Occipital lobe (tissue), 2 donors: ENCODE data around the gene PROZ. TPM values are rescaled to one million over a fixed set of nuclear protein-coding genes. Genes with fewer than 3 reads are reported as not detected.

Experiments
- DNase-seq: peaks from one replicate; lab custom pipeline; 2025; lab: John Stamatoyannopoulos, UW
- total RNA-seq: library from RNA; depleted of rRNA; stranded (reverse); fragments of >200 nt; gene quantifications from one replicate; pipeline ENCODE4 v1.2.3, GENCODE V29; 2014

Gene PROZ
- total RNA-seq, 1 donor from 2014 or later: not detected

DNA sequence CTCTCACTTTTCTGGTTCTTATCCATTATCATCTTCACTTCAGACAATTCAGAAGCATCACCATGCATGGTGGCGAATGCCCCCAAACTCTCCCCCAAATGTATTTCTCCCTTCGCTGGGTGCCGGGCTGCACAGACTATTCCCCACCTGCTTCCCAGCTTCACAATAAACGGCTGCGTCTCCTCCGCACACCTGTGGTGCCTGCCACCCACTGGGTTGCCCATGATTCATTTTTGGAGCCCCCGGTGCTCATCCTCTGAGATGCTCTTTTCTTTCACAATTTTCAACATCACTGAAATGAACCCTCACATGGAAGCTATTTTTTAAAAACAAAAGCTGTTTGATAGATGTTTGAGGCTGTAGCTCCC is 38.6 kb upstream of the PROZ start:
- DNase-seq: no peak

DNA sequence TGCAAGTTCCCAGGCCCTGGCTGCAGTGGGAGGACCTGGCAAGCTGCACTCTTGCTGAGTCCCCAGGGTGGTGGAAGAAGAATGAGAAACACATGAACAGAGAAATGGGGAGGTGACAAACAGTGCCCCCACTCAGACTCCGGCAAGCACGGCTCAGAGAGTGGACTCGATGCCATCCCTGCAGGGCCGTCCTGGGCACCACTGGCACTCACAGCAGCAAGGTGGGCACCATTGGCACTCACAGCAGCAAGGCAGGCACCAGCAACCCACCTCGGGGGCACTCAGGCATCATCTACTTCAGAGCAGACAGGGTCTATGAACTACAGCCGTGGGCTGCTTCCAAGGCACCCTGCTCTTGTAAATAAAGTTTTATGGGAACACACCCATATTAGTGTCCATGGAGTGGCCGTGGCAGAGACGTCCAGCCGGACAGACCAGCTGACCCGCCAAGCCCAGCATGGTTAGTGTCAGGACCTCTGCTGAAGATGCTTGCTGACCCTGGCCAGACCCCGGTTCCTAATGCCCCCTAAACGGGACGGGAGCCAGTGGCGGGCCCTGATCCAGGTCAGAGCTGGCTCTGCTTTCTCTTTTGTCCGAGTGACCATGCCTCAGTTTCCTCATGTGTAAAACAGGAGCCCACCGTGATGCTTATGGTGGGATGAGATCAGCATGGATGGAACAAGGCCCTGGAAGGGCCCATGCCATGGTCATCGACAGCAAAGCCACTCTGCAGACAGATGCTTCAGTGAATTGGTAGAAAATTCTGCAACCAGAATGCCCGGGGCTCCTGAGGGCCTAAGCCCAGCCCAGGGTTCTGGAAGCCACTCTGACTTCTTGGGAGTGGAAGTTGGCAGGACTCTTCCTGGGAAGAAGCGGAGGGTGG is 37.9 kb upstream of the PROZ start:
- DNase-seq: no peak

- no peak for DNase-seq
Observed at GRCh38 chr13:113121183-113121927, 37.1 kb upstream of the PROZ start.

DNA sequence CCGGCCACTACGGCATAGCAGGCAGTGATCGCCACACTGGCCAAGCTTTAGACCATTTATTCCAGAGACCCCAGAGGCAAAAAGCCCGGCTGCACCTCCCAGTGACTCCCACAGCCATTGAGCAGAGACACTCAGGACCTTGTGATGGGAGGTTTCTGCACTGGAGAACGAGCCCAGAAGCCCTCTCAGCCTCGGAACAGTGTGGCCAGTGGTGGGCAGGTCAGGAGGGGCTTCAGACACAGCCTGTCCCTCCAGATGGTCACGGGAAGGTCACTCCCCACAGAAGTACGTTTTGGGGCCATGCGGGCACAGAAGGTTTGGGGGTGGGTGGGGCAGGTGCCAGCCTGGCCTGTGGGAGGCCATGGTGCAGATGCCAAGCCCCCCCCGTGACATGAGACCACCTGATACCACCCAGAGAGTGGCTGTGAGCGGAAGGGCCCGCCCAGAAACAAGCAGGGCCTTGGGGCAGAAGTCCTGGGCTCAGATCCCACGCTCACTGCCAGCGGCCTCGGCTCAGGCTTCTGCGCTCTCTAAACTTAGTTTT is 36.4 kb upstream of the PROZ start:
- no peak for DNase-seq

- no peak for DNase-seq
Observed at GRCh38 chr13:113122550-113123225, 35.8 kb upstream of the PROZ start, which contains the start of gene F10. Gene F10 (plus strand): TSS chr13:113122799. CDS start chr13:113122856, 57 bp downstream.

DNA sequence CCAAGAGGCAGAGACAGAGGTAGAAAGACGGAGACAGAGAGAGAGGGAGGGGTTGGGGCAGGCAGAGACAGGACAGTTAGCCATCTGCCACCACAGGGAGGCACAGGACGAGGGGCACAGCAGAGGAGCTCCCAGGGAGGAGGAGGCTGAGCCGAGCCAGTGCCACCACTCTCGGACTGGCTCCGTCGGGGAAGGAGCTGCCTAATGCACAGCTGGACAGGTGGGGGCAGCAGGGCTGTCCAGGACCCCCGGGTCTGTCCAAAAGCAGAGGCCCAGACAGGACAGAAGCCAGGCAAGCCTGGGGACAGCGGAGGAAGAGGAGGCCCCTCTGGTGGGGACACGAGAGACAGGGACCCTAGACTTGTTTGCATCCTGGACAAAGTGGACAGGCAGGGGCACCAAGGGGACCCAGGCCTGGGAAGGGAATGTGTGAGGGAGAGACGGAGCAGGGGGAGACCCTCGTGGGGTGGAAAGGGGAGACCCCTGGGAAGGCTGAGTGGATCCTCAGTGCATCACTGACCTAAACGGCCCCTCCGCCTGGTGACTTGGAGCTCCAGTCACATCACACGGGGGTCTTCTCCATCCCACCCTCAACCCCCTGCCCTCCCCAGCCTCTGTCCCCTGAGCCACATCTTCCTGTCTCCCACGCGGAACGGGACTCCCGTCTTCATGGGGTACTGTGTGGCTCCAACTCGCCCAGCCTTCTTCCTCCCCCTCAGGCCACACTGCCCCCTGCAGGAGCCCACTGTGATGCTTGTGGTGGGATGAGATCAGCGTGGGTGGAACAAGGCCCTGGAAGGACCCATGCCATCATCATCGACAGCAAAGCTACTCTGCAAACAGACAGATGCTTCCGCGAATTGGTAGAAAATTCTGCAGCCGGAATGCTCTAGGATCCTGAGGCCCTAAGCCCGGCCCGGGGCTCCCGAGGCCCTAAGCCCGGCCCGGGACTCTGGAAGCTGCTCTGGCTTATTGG is 34.9 kb upstream of the PROZ start:
- no peak for DNase-seq

DNA sequence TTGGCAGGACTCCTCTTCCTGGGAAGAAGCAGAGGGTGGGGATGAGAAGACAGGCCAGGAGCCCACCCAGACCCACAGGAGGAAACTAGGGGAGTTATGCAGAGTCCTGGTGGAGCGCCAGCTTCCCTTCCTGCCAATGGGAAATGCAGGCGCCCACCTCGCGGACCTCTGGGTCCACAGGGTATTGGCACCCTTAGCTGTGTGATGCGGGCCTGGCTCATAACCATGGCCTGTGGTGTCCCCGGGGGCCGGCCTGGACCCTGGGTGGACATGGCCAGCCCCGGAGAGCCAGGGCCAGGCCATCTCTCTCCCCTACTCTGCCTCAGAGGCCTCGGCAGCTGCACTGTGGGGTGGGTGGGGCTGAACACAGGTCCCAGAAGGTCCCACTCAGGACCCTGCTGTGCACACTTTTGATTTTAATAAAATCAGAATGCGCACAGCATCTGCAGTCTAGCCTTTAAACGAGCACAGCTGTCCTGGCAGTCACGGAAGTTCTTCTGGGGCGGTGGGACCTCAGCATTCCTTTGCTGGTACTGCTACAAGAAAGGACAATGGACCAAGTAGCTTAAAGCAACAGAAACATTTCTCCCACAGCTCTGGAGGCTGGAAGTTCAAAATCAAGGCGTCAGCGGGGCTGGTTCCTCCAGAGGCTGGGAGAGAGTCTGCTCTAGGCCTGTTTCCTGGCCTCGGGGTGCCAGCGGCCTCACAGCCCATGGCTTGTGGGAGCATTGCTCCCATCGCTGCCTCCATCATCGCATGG is 34.1 kb upstream of the PROZ start:
- no peak for DNase-seq

- no peak for DNase-seq
Observed at GRCh38 chr13:113125506-113126264, 32.8 kb upstream of the PROZ start.

GRCh38 chr13:113126265-113127150 is 31.9 kb upstream of the PROZ start:
- no peak for DNase-seq

DNA sequence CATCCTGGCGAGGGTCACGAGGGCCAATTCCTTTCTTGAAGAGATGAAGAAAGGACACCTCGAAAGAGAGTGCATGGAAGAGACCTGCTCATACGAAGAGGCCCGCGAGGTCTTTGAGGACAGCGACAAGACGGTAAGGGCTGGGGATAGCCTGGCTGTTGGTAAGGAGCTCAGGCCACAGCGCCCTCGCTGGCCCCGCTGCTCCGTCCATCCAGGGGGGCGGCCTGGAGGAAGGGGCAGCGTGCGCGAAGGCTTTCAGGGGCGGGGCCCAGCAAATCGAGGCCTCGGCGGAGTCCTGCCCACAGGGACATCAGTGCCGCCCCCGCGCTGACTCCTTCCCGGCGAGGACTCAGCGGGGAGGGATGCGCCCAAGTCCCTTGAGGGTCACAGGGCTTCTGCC is 29.0 kb upstream of the PROZ start:
- DNase-seq: no peak

DNA sequence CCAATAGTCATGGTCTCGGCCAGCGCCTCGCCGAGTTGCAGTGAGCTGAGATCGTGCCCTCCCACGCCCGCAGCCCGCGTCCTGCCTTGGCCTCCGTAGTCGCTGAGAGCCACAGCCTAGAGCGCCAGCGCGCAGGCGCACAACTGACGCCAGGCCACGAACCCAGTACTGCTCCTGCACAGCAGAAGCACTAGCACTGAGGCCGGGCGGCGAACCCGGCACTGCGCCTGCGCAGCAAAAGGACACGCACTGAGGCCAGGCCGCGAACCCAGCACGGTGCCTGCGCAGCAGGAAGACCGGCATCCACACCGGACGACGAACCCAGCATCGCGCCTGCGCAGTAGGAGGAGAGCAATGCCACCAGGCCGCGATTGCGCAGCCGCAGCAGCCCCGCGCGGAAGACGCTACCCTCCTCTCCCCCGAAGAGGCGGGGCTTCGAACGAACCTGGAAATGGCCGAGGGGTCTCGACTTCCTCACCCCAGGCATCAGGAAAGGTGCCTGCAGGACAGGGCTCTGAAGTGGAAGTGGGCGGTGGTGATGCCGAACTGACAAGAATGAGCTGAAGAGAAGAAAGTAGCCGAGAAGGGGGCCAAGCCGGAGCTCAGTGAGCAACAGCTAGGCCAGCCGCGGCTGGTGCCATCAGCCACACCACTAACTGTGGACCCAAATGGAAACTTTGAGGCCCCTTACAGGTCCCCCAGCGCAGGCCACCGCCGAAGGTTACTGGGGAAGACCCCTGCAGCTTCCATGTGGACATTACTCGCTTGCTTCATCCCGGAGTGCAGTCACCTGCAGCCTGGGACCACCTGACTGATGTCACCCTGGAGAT is 28.3 kb upstream of the PROZ start:
- no peak for DNase-seq

GRCh38 chr13:113135281-113135760 is 23.1 kb upstream of the PROZ start:
- no peak for DNase-seq

DNA sequence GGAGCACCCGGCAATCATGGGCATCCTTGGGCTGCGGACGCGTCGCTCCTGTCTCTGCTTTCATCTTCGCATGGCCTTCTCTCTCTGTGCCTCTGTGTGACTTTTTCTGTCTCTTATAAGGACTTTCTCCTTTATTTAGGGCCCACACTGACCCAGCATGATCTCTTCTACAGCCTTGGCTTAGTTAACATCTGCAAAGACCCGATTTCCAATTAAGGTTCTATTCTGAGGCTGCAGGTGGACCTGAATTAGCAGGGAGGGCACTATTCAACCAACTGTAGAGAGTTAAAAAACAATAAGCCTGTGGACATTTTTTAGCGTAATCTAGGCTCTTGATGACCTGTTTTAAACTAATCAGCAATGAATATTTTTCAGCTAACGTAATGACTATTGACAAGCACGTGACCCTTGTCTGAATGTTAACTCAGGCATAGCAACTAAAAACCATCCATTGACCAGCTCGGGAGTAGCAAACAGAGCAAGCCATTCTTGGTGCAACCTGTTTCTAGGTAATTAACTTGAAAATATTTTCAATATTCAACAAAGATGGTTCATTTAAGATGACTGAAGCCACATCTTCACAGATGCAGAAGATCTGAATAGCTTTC is 20.7 kb upstream of the PROZ start:
- DNase-seq: no peak

- DNase-seq: no peak
Observed at GRCh38 chr13:113138792-113139551, 19.5 kb upstream of the PROZ start.

- no peak for DNase-seq
Observed at GRCh38 chr13:113139577-113139976, 18.9 kb upstream of the PROZ start.
